OCI-M2 (cell line): Measurements from ENCODE around the gene CXCL6.

Experiments
- DNase-seq: peaks from one replicate; lab custom pipeline; 2025; ENCODE audit not compliant: unreplicated experiment; lab: John Stamatoyannopoulos, UW

CXCL6 gene

GRCh38 chr4:73842696-73843095 lies 6.2 kb downstream of the CXCL6 start:
- DNase-seq, result no peak

GRCh38 chr4:73843369-73843768 lies 6.9 kb downstream of the CXCL6 start:
- no peak for DNase-seq

- no peak for DNase-seq
Observed at GRCh38 chr4:73844345-73844744, 7.9 kb downstream of the CXCL6 start.

- DNase-seq, result no peak
Observed at GRCh38 chr4:73844806-73845205, 8.3 kb downstream of the CXCL6 start.

- no peak for DNase-seq
Observed at GRCh38 chr4:73847526-73848182, 11.2 kb downstream of the CXCL6 start.

- no peak for DNase-seq
Observed at GRCh38 chr4:73848183-73848777, 11.8 kb downstream of the CXCL6 start.

- no peak for DNase-seq
Observed at GRCh38 chr4:73850261-73850970, 13.9 kb downstream of the CXCL6 start.

GRCh38 chr4:73851293-73851692 lies 14.8 kb downstream of the CXCL6 start:
- no peak for DNase-seq

- DNase-seq, result no peak
Observed at GRCh38 chr4:73852771-73853170, 16.3 kb downstream of the CXCL6 start.

GRCh38 chr4:73853246-73853704 lies 16.8 kb downstream of the CXCL6 start, which contains the start of gene PF4V1:
Gene PF4V1, plus strand, starts transcription at chr4:73853296. Its CDS starts 67 bp downstream, at chr4:73853363.
- no peak for DNase-seq

- no peak for DNase-seq
Observed at GRCh38 chr4:73853718-73854473, 17.4 kb downstream of the CXCL6 start.

- no peak for DNase-seq
Observed at GRCh38 chr4:73855406-73855805, 18.9 kb downstream of the CXCL6 start.

- no peak for DNase-seq
Observed at GRCh38 chr4:73856518-73856917, 20.0 kb downstream of the CXCL6 start.

GRCh38 chr4:73859614-73860088 lies 23.2 kb downstream of the CXCL6 start:
- DNase-seq, result no peak

GRCh38 chr4:73860181-73860580 lies 23.7 kb downstream of the CXCL6 start:
- DNase-seq, result no peak

- DNase-seq, result no peak
Observed at GRCh38 chr4:73860917-73861316, 24.4 kb downstream of the CXCL6 start.

GRCh38 chr4:73862322-73862721 lies 25.8 kb downstream of the CXCL6 start:
- DNase-seq, result no peak

- DNase-seq, result no peak
Observed at GRCh38 chr4:73864365-73864764, 27.9 kb downstream of the CXCL6 start.

- DNase-seq, result no peak
Observed at GRCh38 chr4:73864961-73865360, 28.5 kb downstream of the CXCL6 start.

- DNase-seq, result no peak
Observed at GRCh38 chr4:73865431-73866096, 29.1 kb downstream of the CXCL6 start.

- DNase-seq, result no peak
Observed at GRCh38 chr4:73866246-73866645, 29.8 kb downstream of the CXCL6 start.
